Activated naive CD8-positive, alpha-beta T cell treated with anti-CD3 and anti-CD28 coated beads, Interleukin-2, amount 50 U/mL, for 16 hours (primary cell): Measurements from ENCODE around the gene RAB4A.
"Not testable (repeated sequence)": the region's sequence is repeated elsewhere in the genome, so short reads cannot be mapped to it uniquely, and the experiment has no call there.

ENCODE experiments used
- DNase-seq: peaks from one replicate; pipeline ENCODE4 v3.0.0-alpha.2; 2020; ENCODE audit warnings: low read depth, low spot score

The RAB4A gene

GRCh38 chr1:229298420-229298819 lies 27.5 kb downstream of the RAB4A start:
- DNase-seq: no peak

GRCh38 chr1:229298887-229299503 lies 28.1 kb downstream of the RAB4A start:
- DNase-seq: no peak

DNA sequence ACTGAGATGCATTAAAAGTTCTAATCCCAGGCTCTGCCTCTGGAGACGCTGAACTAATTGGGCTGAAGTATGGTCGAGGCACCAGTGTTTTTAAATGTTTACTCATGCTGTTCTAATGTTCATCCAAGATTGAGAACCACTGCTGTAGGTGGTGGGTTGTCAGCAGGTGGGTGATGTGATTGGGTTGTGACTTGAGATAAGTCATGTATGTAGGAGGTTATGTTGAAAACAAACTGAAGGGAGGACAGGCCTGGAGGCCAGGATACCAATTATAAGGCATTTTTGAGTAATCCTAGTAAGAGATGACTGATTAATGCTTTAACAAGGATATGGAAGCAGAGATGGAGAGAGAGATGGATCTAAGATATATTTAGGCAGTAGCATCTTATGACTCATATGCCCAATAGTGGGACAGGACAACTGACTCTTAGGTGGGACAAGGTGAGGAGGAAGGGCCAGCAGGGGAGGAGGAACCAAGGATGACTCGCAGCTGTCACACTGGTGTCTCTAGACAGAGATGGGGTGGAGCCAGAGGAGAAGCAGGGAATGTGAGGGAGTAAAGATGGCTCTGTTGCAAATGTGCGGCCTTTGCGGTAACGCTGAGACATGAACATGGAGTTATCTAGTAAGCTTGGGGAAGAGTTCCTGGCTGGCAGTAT lies 29.3 kb downstream of the RAB4A start:
- no peak for DNase-seq

DNA sequence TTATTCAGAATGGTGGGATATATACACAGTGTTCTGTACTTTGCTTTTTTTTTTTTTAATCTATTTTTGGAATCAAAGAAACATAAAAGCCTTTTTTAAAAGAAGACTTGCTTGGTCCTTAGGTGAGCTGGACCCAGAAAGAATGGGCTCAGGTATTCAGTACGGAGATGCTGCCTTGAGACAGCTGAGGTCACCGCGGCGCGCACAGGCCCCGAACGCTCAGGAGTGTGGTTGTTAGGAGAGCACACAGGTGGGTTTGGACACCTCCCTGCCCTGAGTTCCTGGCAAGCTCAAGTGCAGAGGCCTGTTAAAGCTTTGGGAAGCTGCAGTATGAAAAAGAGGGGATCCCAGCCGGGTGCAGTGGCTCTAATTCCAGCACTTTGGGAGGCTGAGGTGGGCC lies 31.8 kb downstream of the RAB4A start:
- DNase-seq: no peak

- no peak for DNase-seq
These were observed 32.9 kb downstream of the RAB4A start for GRCh38 chr1:229303855-229304254.

- no peak for DNase-seq
These were observed 34.5 kb downstream of the RAB4A start for GRCh38 chr1:229305392-229305791.

DNA sequence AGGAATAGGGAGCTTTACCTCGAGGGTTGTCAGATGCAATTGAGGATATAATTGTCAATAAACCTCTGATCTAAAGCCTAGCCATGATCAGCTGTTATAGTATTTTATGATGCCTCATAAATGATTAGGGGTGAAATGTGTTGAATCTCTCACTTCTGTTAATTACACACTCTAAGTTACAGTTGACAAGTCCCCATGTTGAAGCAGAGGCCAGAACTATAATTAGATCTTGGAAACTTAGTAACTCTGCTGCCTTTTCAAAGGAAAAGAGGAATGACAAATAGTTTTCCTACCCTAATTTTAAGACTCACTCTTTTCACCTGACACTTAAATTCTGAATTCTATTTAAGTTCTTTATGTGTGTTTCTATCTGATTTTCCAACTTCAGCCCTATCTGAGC lies 38.2 kb downstream of the RAB4A start:
- no peak for DNase-seq

DNA sequence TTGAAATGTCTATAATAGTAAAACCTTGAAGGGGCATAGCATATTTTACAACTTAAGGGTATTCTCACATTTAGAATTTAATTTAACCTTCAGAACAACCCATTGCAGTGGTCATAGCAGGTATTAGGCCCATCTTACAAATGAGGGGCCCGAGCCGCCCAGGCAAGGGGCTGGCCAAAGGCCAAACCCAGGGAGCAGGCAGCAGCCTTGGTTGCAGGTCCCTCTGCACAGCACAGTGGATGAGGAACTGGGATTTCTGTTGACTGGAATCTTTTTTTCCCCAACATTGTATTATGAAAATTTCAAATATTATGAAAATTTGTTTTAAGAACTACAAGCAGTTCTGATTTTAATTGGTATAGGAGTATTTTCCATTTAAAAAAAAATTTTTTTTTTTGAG lies 38.8 kb downstream of the RAB4A start:
- DNase-seq: no peak

- no peak for DNase-seq
These were observed 39.9 kb downstream of the RAB4A start for GRCh38 chr1:229310833-229311232.

- DNase-seq: no peak
These were observed 45.3 kb downstream of the RAB4A start for GRCh38 chr1:229316166-229316565.

DNA sequence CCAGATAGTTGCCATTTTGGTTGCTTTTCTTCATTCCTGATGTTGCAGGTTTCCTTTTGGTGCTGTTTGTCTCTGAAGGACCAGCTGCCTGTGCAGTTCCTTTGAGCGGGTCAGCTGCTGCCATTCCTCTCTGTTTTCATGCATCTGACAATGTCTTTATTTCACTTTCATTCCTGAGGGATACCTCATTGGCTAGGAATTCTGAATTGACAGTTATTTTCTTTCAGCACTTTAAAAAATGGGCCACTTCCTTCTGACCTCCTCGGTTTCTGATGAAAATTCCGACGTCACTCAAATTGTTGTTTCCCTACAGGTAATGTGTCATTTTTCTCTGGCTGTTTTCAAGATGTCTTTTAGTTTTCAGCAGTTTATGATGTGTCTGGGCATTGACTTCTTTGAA lies 47.1 kb downstream of the RAB4A start:
- DNase-seq: no peak

- DNase-seq: no peak
These were observed 48.6 kb downstream of the RAB4A start for GRCh38 chr1:229319487-229319886.

DNA sequence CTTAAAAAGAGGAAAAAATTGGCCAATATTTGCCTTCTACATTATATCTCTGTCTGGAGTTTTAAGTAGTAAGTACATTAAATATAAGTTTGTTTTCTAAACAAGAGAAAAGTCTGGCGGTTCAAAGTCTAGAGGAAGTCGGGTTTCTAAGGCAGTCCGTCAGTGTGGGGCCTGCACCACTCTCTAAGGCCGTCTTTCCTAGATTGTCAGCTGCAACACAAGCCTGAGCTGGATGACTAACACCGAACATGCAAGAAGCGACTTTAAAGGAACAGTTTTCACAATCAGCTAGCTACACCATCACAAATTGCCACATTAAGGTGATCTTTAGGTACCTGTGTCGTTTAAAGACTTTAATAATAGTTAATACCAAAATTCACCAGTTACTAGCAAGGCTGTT lies 52.3 kb downstream of the RAB4A start:
- DNase-seq: no peak

GRCh38 chr1:229323885-229324553 lies 53.1 kb downstream of the RAB4A start:
- no peak for DNase-seq

- no peak for DNase-seq
These were observed 54.5 kb downstream of the RAB4A start for GRCh38 chr1:229325401-229325800.

GRCh38 chr1:229325853-229326487 lies 55.1 kb downstream of the RAB4A start:
- no peak for DNase-seq

DNA sequence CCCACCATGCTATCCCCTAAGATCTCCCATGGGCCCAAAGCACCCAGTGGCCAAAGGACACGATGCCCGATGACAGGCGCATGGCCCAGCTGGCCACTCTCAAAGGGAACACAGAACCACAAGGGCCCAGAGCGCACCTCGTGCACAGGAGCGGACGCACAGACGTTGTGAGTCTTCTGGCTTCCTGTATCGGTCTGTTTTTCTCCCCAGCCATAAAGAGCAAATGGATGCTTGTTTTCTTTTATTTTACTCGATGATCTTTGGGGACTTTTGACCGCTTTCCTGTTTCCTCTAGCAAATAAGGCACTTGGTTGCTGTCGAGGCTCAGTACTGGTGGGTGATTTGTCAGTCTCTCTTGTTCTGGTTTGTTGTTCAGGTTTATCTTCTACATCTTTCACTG lies 55.7 kb downstream of the RAB4A start:
- no peak for DNase-seq

- DNase-seq: not testable (repeated sequence)
These were observed 56.9 kb downstream of the RAB4A start for GRCh38 chr1:229327765-229328164.

DNA sequence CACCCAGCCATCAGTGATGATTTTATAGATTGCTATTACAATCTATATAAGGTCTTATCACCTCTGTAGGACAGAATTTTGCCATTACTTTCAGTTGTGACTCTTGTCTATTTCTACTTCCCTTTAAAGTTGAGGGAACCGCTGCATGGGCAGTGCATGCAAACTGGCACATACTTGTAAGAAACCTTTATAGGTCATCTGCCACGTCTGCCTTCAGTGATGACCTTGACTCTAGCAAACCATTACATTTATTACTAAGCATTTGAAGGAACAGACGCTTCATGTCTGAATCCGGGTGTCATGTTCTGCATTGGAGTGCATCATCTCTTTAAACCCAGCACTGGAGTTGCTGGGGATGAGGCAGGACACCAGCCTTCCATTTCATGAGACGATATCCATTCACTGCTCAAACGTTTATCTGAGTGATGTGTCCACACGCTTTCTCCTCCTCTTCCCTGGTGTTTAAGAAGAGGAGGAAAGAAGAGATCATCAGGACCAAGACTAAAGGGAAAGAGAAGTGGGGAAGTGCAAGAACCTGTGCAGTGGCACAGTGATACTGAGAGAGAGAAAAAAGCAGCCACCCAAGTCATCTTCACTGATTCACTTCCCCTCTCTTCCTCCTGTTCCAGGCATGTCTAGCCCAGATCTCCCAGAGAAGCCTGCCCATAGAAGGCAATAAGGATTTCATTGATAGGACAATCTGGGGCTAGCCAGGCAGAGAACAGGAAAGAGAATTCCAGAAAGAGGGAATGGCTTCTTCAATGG lies 57.9 kb downstream of the RAB4A start:
- no peak for DNase-seq

DNA sequence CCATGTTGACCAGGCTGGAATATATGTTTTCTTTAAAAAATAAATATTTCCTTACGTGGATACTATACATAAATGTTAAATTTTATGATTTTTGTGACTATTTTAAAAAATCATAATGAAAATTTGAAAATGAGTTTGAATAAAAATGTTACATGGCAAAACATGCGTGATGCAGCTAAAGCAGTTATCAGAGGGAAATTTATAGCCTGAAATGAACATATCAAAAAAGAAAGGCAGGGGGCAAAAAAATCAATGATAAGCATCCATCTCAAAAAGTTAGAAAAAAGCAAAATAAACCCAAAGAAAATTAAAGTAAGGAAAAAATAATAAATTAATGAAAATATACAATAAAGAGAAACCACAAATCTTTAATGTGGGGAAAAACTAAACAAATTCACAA lies 63.4 kb downstream of the RAB4A start:
- no peak for DNase-seq

DNA sequence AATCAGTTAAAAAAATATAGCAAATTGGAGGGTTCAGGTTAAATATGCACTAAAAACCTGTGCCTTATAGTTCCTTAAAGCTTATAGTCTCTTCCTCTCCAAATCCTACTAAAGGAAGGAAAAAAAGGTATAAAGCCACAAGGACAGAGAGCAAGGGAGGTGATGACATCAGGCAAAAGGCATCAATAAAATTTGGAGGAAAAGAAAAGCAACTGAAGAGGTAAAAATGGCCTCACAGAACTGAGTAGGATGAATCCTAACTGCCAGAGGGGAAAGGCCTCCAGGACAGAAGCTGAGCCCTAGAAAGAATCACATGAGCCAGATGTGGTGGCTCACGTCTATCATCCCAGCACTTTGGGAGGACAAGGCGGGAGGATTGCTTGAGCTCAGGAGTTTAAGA lies 63.8 kb downstream of the RAB4A start:
- no peak for DNase-seq

GRCh38 chr1:229336345-229336744 lies 65.4 kb downstream of the RAB4A start:
- no peak for DNase-seq
